Neuronal stem cell (in vitro differentiated cells): ENCODE results near the gene SMAD4.
A peak's percentile ranks its signal among the peaks of the same experiment; 100 is the strongest.

ENCODE experiments used
- DNase-seq: peaks from one replicate; pipeline ENCODE4 v3.0.0-alpha.2; 2013; ENCODE audit warnings: low spot score
- H2AFZ ChIP-seq: one replicate; pipeline ENCODE4 v1.6.1; 2013; ENCODE audit warnings: mild to moderate bottlenecking, low read length, inconsistent platforms
- H2AK5ac ChIP-seq: 2 replicates; pipeline ENCODE4 v1.6.1; 2013; ENCODE audit warnings: low read depth, mild to moderate bottlenecking, inconsistent platforms, low read length, moderate library complexity, mixed read lengths
- H2BK120ac ChIP-seq: 2 replicates; pipeline ENCODE4 v1.6.1; 2013; ENCODE audit warnings: low read depth, mild to moderate bottlenecking, inconsistent platforms, low read length, moderate library complexity, mixed read lengths
- H2BK12ac ChIP-seq: one replicate; pipeline ENCODE4 v1.6.1; 2013; ENCODE audit warnings: low read length, inconsistent platforms
- H2BK15ac ChIP-seq: 2 replicates; pipeline ENCODE4 v1.6.1; 2013; ENCODE audit warnings: mild to moderate bottlenecking, low read length, inconsistent platforms, mixed read lengths
- H2BK5ac ChIP-seq: one replicate; pipeline ENCODE4 v1.6.1; 2013; ENCODE audit warnings: inconsistent platforms, mild to moderate bottlenecking, low read length, moderate library complexity
- H3K14ac ChIP-seq: one replicate; pipeline ENCODE4 v1.6.1; 2013; ENCODE audit warnings: low read length, inconsistent platforms
- H3K18ac ChIP-seq: 2 replicates; pipeline ENCODE4 v1.6.1; 2013; ENCODE audit warnings: low read length, inconsistent platforms
- H3K23ac ChIP-seq: 2 replicates; pipeline ENCODE4 v1.6.1; 2013; ENCODE audit warnings: low read depth, mild to moderate bottlenecking, mixed read lengths, low read length, inconsistent platforms; ENCODE audit not compliant: poor library complexity
- H3K27ac ChIP-seq: replicated peaks from 3 replicates; pipeline ENCODE4 v1.5.1; 2013; ENCODE audit warnings: low read length, inconsistent platforms
- H3K27me3 ChIP-seq, 3 experiments: 2 replicates each; pipeline ENCODE4 v1.6.1; 2013; ENCODE audit warnings: low read length in 3 of 3, mild to moderate bottlenecking in 2 of 3, inconsistent platforms in 1 of 3, low read depth in 1 of 3, mixed read lengths in 1 of 3, moderate library complexity in 1 of 3; ENCODE audit not compliant: control insufficient read depth in 3 of 3, insufficient read depth in 3 of 3
- H3K36me3 ChIP-seq, 2 donors: replicated peaks in 1 of 2; 2 replicates each; pipeline ENCODE4 v1.6.1; 2013; ENCODE audit warnings: low read length in 2 of 2; ENCODE audit not compliant: control insufficient read depth in 2 of 2, insufficient read depth in 2 of 2
- H3K4ac ChIP-seq: 2 replicates; pipeline ENCODE4 v1.6.1; 2013; ENCODE audit warnings: inconsistent platforms, mild to moderate bottlenecking, low read length, moderate library complexity
- H3K4me1 ChIP-seq, 2 donors: 1 replicate in 1 of 2; 2 replicates in 1 of 2; pipeline ENCODE4 v1.6.1; 2013; ENCODE audit warnings: low read length in 2 of 2, low read depth in 1 of 2; ENCODE audit not compliant: control insufficient read depth in 2 of 2, insufficient read depth in 1 of 2
- H3K4me2 ChIP-seq: one replicate; pipeline ENCODE4 v1.6.1; 2013; ENCODE audit warnings: mild to moderate bottlenecking, low read length, inconsistent platforms; ENCODE audit not compliant: insufficient read depth, poor library complexity, severe bottlenecking
- H3K4me3 ChIP-seq, 2 donors: 2 replicates each; pipeline ENCODE4 v1.5.1; 2013; ENCODE audit warnings: low read length in 2 of 2, mild to moderate bottlenecking in 2 of 2, inconsistent platforms in 1 of 2, moderate library complexity in 1 of 2
- H3K79me1 ChIP-seq: one replicate; pipeline ENCODE4 v1.6.1; 2013; ENCODE audit warnings: low read depth, mild to moderate bottlenecking, inconsistent platforms, low read length, moderate library complexity
- H3K9ac ChIP-seq: one replicate; pipeline ENCODE4 v1.6.1; 2013; ENCODE audit warnings: mild to moderate bottlenecking, low read depth, low read length, inconsistent platforms; ENCODE audit not compliant: poor library complexity
- H3K9me3 ChIP-seq, 2 donors: replicated peaks in 1 of 2; 2 replicates each; pipeline versions ENCODE3 to v1.6.1; 2013; ENCODE audit warnings: low read length in 2 of 2, mild to moderate bottlenecking in 2 of 2, inconsistent platforms in 1 of 2, low read depth in 1 of 2, mixed read lengths in 1 of 2, moderate library complexity in 1 of 2; ENCODE audit not compliant: control insufficient read depth in 2 of 2, insufficient read depth in 1 of 2
- H4K8ac ChIP-seq: one replicate; pipeline ENCODE4 v1.6.1; 2013; ENCODE audit warnings: low read depth, mild to moderate bottlenecking, inconsistent platforms, low read length, moderate library complexity
- H4K91ac ChIP-seq: one replicate; pipeline ENCODE4 v1.6.1; 2013; ENCODE audit warnings: low read length, low read depth, mild to moderate bottlenecking, inconsistent platforms; ENCODE audit not compliant: poor library complexity
- WGBS, 2 donors: extraction: QIAGEN DNeasy Blood & Tissue Kit; methylation state at CpG; one replicate each; pipeline ENCODE4 v1.1.7; 2013; ENCODE audit warnings: missing lambda C conversion rate in 2 of 2, mixed read lengths in 1 of 2; ENCODE audit not compliant: insufficient read length in 2 of 2, insufficient replicate concordance in 1 of 2; ENCODE audit errors: extremely low coverage in 2 of 2; 5-methylcytosine and 5-hydroxymethylcytosine counted together

The SMAD4 gene

DNA sequence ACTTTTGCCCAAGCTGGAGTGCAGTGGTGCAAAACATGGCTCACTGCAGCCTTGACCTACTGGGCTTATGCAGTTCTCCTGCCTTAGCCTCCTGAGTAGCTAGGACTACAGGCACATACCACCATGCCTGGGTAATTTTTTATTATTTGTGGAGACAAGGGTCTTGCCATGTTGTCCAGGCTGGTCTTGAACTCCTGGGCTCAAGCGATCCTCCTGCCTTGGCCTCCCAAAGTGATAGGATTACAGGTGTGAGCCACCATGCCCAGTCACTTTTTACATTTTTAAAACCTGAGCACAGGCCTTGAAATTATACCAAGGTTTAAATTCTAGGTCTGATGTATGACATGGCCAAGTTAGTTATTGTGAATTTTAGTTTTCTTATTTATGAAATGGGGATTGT, 18.2 kb downstream of the SMAD4 start:
- Histone ChIP-seq H3K79me1 (no peaks in the 10 kb centered on the region), H4K91ac (no peak overlapping the region), H2BK12ac (no peak overlapping the region), H3K4me2 (no peak overlapping the region), H2AK5ac (no peak overlapping the region), H4K8ac (no peak overlapping the region), H3K4ac (no peak overlapping the region), H3K14ac (no peak overlapping the region), H2BK5ac (no peak overlapping the region), H3K9me3 (no peaks in the 10 kb centered on the region), H3K23ac (no peak overlapping the region), H3K27ac (no peak overlapping the region), H3K4me3 (no peak overlapping the region), H3K18ac (no peak overlapping the region), H2BK15ac (no peak overlapping the region), H3K4me1 (peaks cover 4 to 10% of the 10 kb centered on the region in 2 donors), H2BK120ac (no peak overlapping the region), H3K27me3 (no peaks in the 10 kb centered on the region), H3K36me3 (peaks cover 6 to 84% of the 10 kb centered on the region in 2 donors), H2AFZ (no peak overlapping the region), H3K9ac (no peak overlapping the region)
- WGBS, 2 donors, result no CpG with 5 or more reads among the region's 1 CpG
- no peak for DNase-seq

DNA sequence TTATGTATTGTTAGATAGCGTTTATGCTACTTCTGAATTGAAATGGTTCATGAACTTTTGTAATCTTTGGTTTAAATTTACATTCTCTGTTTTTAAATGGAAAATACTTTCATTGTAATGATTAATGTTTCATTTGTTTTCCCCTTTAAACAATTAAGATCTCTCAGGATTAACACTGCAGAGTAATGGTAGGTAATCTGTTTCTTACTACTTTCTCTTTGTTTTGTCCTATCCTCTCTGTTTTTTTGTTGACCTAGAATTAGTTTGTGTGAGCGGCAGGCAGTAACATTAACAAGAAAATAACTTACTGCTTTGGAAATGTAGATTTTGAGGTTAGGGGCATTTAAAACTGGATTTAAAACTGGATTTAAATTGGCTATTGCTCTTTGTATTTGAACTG, 19.1 kb downstream of the SMAD4 start:
- H3K4ac ChIP-seq, result no peak overlapping the region
- no peaks in the 10 kb centered on the region for H3K79me1 ChIP-seq
- 100% methylated on average over 1 of the region's 2 CpGs; no CpG with 5 or more reads in 1 of the 2 donors for WGBS, 2 donors
- H3K4me1 ChIP-seq, result peaks cover 4 to 10% of the 10 kb centered on the region in 2 donors
- H2BK15ac ChIP-seq, result no peak overlapping the region
- H3K27me3 ChIP-seq, result no peaks in the 10 kb centered on the region
- H3K27ac ChIP-seq, result no peak overlapping the region
- no peak overlapping the region for H3K18ac ChIP-seq
- DNase-seq, result no peak
- no peak overlapping the region for H3K23ac ChIP-seq
- H3K4me3 ChIP-seq, result no peak overlapping the region
- H3K9me3 ChIP-seq, result no peaks in the 10 kb centered on the region
- no peak overlapping the region for H2AFZ ChIP-seq
- H3K9ac ChIP-seq, result no peak overlapping the region
- H3K14ac ChIP-seq, result no peak overlapping the region
- no peak overlapping the region for H3K4me2 ChIP-seq
- no peak overlapping the region for H4K91ac ChIP-seq
- peaks cover 6 to 86% of the 10 kb centered on the region in 2 donors for H3K36me3 ChIP-seq
- H2AK5ac ChIP-seq, result no peak overlapping the region
- no peak overlapping the region for H2BK12ac ChIP-seq
- no peak overlapping the region for H4K8ac ChIP-seq
- no peak overlapping the region for H2BK5ac ChIP-seq
- H2BK120ac ChIP-seq, result no peak overlapping the region

DNA sequence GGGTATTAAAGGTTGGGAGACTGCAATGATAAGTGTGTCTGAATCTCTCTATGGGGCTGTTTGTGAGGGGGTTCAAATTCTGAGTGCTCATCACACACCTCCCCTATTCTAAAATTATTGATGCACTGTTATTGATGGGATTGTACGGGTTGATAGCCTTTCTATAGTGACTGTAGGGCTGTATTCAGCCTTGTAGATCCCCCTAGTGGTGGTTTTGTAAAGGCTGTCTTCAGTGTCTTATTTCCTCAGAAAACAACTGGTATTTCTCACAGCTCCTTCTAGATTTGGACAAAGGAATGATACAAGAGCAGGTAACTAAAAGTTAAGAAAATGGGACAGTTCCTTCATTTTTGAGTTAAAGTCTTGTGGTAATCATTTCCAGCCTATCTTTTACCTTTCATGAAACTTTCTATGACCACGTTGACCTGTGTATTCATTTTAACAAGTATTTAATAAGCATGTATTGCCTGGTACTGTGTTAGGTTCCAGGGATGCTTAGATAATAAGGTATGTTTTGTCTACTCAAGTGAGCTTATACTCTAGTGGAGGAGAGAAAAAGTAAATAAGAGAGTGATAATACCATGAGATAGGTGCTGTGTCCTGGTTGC, 21.2 kb downstream of the SMAD4 start:
- H3K36me3 ChIP-seq, result peaks cover 9 to 94% of the 10 kb centered on the region in 2 donors
- no CpG with 5 or more reads among the region's 2 CpGs for WGBS, 2 donors

DNA sequence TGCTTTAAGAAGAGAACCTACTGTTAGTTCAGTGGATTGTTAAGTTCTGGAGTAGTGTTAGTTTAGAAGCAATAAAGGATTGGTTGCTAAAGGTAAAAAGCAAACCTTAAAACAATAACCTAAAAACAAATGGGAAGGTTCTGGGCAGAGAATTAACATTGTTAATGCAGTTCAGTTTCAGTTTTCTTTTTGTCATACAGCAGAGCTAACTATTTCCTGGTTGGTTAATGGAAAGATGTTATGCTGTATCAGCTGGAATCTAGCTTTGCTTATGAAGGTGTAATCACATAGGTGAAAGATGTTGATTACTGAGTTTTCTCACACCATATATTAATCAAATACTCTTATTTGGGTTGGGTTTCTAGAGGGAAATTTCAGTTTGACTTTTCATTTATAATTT, 23.8 kb downstream of the SMAD4 start:
- no peaks in the 10 kb centered on the region for H3K27me3 ChIP-seq
- H3K4me2 ChIP-seq, result no peak overlapping the region
- H3K79me1 ChIP-seq, result no peaks in the 10 kb centered on the region
- H3K4me1 ChIP-seq, result no peaks in the 10 kb centered on the region
- no peak overlapping the region for H2AK5ac ChIP-seq
- H2AFZ ChIP-seq, result no peak overlapping the region
- no peak overlapping the region for H3K18ac ChIP-seq
- H2BK15ac ChIP-seq, result no peak overlapping the region
- peaks cover 12 to 94% of the 10 kb centered on the region in 2 donors for H3K36me3 ChIP-seq
- H3K9me3 ChIP-seq, result no peaks in the 10 kb centered on the region
- no peak overlapping the region for H2BK12ac ChIP-seq
- no peak overlapping the region for H3K4ac ChIP-seq
- no peak overlapping the region for H3K14ac ChIP-seq
- no peak overlapping the region for H3K4me3 ChIP-seq
- no peak overlapping the region for H2BK120ac ChIP-seq
- no peak for DNase-seq
- H4K91ac ChIP-seq, result no peak overlapping the region
- H4K8ac ChIP-seq, result no peak overlapping the region
- no peak overlapping the region for H2BK5ac ChIP-seq
- H3K9ac ChIP-seq, result no peak overlapping the region
- H3K27ac ChIP-seq, result no peak overlapping the region
- no peak overlapping the region for H3K23ac ChIP-seq

More for the DNA sequence above, 21.2 kb downstream of the SMAD4 start:
- H2BK120ac ChIP-seq, result no peak overlapping the region
- no peak overlapping the region for H2AFZ ChIP-seq
- H3K4me2 ChIP-seq, result no peak overlapping the region
- H3K9me3 ChIP-seq, result no peaks in the 10 kb centered on the region
- no peak overlapping the region for H3K23ac ChIP-seq
- no peak overlapping the region for H3K4ac ChIP-seq
- H2AK5ac ChIP-seq, result no peak overlapping the region
- H3K27ac ChIP-seq, result no peak overlapping the region
- H3K9ac ChIP-seq, result no peak overlapping the region
- H4K8ac ChIP-seq, result no peak overlapping the region
- H2BK5ac ChIP-seq, result no peak overlapping the region
- H3K27me3 ChIP-seq, result no peaks in the 10 kb centered on the region
- H2BK15ac ChIP-seq, result no peak overlapping the region
- no peak overlapping the region for H3K4me3 ChIP-seq
- H3K18ac ChIP-seq, result no peak overlapping the region
- DNase-seq, result peak; percentile 36
- H3K4me1 ChIP-seq, result no peaks in the 10 kb centered on the region
- no peak overlapping the region for H4K91ac ChIP-seq
- no peak overlapping the region for H2BK12ac ChIP-seq
- no peaks in the 10 kb centered on the region for H3K79me1 ChIP-seq
- no peak overlapping the region for H3K14ac ChIP-seq
